Measurements from ENCODE around the gene AFTPH.

AFTPH gene

GRCh38 chr2:64514008-64514407 is 10.1 kb upstream of the AFTPH start:
- TF ChIP-seq CTCF (IDR thresholded peaks at IDR 0.05), result no peak
- DNase-seq (ENCODE audit: low spot score), result no peak
- Histone ChIP-seq H3K4me3 (no peak overlapping the region), H3K27ac (no peak overlapping the region)

- DNase-seq (ENCODE audit: low spot score), result no peak
- Histone ChIP-seq H3K27ac (no peak overlapping the region), H3K4me3 (no peak overlapping the region)
- no peak for TF ChIP-seq CTCF (IDR thresholded peaks at IDR 0.05)
Measured at GRCh38 chr2:64515086-64515485, 9.0 kb upstream of the AFTPH start.

- H3K4me3 ChIP-seq, result no peak overlapping the region
- H3K27ac ChIP-seq, result no peak overlapping the region
- TF ChIP-seq CTCF (IDR thresholded peaks at IDR 0.05), result no peak
- no peak for DNase-seq (ENCODE audit: low spot score)
Measured at GRCh38 chr2:64516651-64517510, 7.2 kb upstream of the AFTPH start.

GRCh38 chr2:64517511-64517884 is 6.6 kb upstream of the AFTPH start:
- no peak overlapping the region for H3K4me3 ChIP-seq
- TF ChIP-seq CTCF (IDR thresholded peaks at IDR 0.05), result no peak
- no peak for DNase-seq (ENCODE audit: low spot score)
- no peak overlapping the region for H3K27ac ChIP-seq

GRCh38 chr2:64522843-64523428 is 1.2 kb upstream of the AFTPH start:
- Histone ChIP-seq H3K27ac (peak overlapping the region in 1 of 2 donors; percentile 10), H3K4me3 (peak overlapping the region; percentile 90)
- peak; percentile 53 for TF ChIP-seq CTCF (IDR thresholded peaks at IDR 0.05)
- no peak for DNase-seq (ENCODE audit: low spot score)

- H3K27ac ChIP-seq, result peak overlapping the region; percentile 94 to 95
- TF ChIP-seq CTCF (IDR thresholded peaks at IDR 0.05), result no peak
- DNase-seq (ENCODE audit: low spot score), result peak; percentile 78
- H3K4me3 ChIP-seq, result peak overlapping the region; percentile 90
Measured at GRCh38 chr2:64524604-64525316, 632 bp downstream of the AFTPH start.
